HG03103 (cell line): Measurements from ENCODE around the gene ZNF417.
"Not testable (repeated sequence)": the region's sequence is repeated elsewhere in the genome, so short reads cannot be mapped to it uniquely, and the experiment has no call there.

Source experiments
- ATAC-seq: cut with Tn5 transposase; IDR thresholded peaks from one replicate; pipeline ENCODE4 v1.9.1; 2021; ENCODE audit warnings: low read depth; ENCODE audit not compliant: unreplicated experiment

Gene ZNF417

GRCh38 chr19:57888107-57888559 is 28.3 kb downstream of the ZNF417 start:
- ATAC-seq, result no peak

- no peak for ATAC-seq
These were observed 29.0 kb downstream of the ZNF417 start for GRCh38 chr19:57887195-57887941.

GRCh38 chr19:57886046-57886445 is 30.3 kb downstream of the ZNF417 start:
- no peak for ATAC-seq

GRCh38 chr19:57873883-57874799 is 42.3 kb downstream of the ZNF417 start:
- not testable (repeated sequence) for ATAC-seq

GRCh38 chr19:57872450-57872849 is 43.9 kb downstream of the ZNF417 start:
- no peak for ATAC-seq

- ATAC-seq, result no peak
These were observed 46.2 kb downstream of the ZNF417 start for GRCh38 chr19:57870225-57870624.

GRCh38 chr19:57869655-57870054 is 46.7 kb downstream of the ZNF417 start:
- not testable (repeated sequence) for ATAC-seq

GRCh38 chr19:57867868-57868492 is 48.4 kb downstream of the ZNF417 start:
- no peak for ATAC-seq
